GM12891 (cell line): ENCODE measurements around the gene ZNF200.
"Not testable (repeated sequence)": the region's sequence is repeated elsewhere in the genome, so short reads cannot be mapped to it uniquely, and the experiment has no call there.

ENCODE experiments used
- DNase-seq: peaks from one replicate; pipeline ENCODE4 v3.0.0; 2011; ENCODE audit warnings: low spot score; ENCODE audit not compliant: insufficient read length
- FAIRE-seq: peaks from 2 replicates; lab custom pipeline; 2011; peaks lifted over from hg19 to GRCh38; lab: Jason Lieb, UNC
- PAX5 ChIP-seq: IDR thresholded peaks from 2 replicates; pipeline ENCODE4 v1.6.1; 2011; ENCODE audit warnings: low read length, moderate library complexity, mild to moderate bottlenecking; ENCODE audit not compliant: insufficient read depth, severe bottlenecking
- POLR2A ChIP-seq: IDR thresholded peaks from 2 replicates; pipeline ENCODE4 v1.6.1; 2011; ENCODE audit warnings: low read depth, low read length, control low read depth
- POLR2AphosphoS5 ChIP-seq: IDR thresholded peaks from 2 replicates; pipeline ENCODE4 v1.6.1; 2011; ENCODE audit warnings: low read depth, low read length, control low read depth
- POU2F2 ChIP-seq: IDR thresholded peaks from 2 replicates; pipeline ENCODE4 v1.6.1; 2011; ENCODE audit warnings: low read depth, mild to moderate bottlenecking, control low read depth, low read length, moderate library complexity
- SPI1 ChIP-seq: IDR thresholded peaks from 2 replicates; pipeline ENCODE4 v1.6.1; 2011; ENCODE audit warnings: low read depth, low read length, control low read depth
- TAF1 ChIP-seq: IDR thresholded peaks from 2 replicates; pipeline ENCODE4 v1.6.1; 2011; ENCODE audit warnings: low read depth, low read length, control low read depth

Gene ZNF200

DNA sequence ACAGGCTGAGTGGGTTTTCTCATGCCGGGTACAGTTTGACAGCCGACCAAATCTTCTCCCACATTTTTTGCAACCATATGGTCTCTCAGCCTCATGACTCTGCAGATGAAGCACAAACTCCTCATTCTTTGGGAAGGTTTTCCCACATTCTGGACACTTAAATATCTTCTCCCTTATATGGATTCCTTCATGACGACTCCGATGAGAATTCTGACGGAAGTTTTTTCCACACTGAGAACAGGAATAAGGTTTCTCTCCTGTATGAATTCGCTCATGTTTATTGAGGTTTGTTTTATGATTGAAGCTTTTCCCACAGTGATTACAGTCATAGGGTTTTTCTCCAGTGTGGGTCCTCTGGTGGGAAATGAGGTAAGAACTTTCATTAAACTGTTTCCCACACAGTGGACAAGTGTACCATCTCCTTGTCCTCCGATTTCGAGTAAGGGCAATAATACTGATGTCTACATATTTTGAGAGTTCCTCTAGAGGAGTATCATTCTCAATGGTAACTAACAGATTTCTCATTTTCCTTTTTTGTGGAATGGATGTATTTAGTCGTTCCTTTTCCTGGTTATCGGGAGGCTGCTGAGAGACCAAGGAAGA lies 10.9 kb downstream of the ZNF200 start:
- no peak for DNase-seq
- no peak for TF ChIP-seq POLR2A
- TF ChIP-seq PAX5 = no peak
- TF ChIP-seq SPI1 = no peak
- TF ChIP-seq TAF1 = no peak
- no peak for TF ChIP-seq POLR2AphosphoS5
- no peak for TF ChIP-seq POU2F2
- no peak for FAIRE-seq

DNA sequence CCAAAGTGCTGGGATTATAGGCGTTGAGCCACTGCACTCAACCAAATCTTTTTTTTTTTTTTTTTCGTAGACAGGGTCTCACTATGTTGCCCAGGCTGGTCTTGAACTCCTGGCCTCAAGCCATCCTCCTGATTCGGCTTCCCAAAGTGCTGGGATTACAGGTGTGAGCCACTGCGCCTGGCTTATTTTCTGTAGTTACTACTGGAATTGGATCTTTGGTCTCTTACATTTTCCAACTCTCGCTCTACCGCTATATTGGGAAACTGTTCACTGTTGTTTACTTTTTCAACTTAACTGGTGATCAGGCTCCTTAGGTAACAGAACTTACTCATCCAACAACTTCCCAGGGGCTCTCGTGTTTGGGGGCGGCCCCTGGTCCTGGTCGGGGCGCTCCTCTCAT lies 14.1 kb downstream of the ZNF200 start:
- DNase-seq (no peak), FAIRE-seq (no peak)
- no peak for TF ChIP-seq POLR2AphosphoS5
- TF ChIP-seq SPI1 = no peak
- no peak for TF ChIP-seq PAX5
- no peak for TF ChIP-seq POLR2A
- no peak for TF ChIP-seq TAF1
- TF ChIP-seq POU2F2 = no peak

DNA sequence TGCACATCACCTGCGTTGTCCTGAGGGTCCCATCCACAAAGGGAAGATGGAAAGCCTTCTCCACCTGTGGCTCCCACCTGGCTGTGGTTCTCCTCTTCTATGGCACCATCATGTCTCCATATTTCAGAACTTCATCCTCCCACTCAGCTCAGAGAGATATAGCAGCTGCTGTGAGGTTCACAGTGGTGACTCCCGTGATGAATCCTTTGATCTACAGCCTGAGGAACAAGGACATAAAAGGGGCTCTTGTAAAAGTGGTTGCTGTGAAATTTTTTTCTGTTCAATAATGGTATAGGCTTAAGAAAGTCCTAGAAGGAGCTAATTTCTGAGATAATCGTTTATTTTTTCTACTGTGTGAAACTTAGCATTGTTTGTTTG lies 18.7 kb downstream of the ZNF200 start:
- FAIRE-seq (no peak), DNase-seq (no peak)
- TF ChIP-seq POLR2AphosphoS5 = no peak
- TF ChIP-seq PAX5 = no peak
- no peak for TF ChIP-seq POU2F2
- no peak for TF ChIP-seq SPI1
- TF ChIP-seq POLR2A = no peak
- TF ChIP-seq TAF1 = no peak

DNA sequence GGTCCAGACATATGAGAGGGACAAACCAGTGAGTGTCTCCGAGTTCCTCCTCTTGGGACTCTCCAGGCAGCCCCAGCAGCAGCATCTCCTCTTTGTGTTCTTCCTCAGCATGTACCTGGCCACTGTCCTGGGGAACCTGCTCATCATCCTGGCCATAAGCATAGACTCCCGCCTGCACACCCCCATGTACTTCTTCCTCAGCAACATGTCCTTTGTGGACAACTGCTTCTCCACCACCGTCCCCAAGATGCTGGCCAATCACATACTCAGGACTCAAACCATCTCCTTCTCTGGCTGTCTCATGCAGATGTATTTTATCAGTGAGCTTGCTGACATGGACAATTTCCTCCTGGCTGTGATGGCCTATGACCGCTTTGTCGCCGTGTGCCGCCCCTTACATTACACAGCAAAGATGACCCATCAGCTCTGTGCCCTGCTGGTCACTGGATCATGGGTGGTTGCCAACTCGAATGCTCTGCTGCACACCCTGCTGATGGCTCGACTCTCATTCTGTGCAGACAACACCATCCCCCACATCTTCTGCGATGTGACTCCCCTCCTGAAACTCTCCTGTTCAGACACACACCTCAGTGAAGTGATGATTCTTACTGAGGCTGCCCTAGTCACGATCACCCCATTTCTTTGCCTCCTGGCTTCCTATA lies 19.2 kb downstream of the ZNF200 start:
- peak; percentile 38 for FAIRE-seq
- no peak for DNase-seq
- TF ChIP-seq POLR2A (no peak), POLR2AphosphoS5 (no peak), TAF1 (no peak), POU2F2 (no peak), PAX5 (no peak), SPI1 (no peak)

DNA sequence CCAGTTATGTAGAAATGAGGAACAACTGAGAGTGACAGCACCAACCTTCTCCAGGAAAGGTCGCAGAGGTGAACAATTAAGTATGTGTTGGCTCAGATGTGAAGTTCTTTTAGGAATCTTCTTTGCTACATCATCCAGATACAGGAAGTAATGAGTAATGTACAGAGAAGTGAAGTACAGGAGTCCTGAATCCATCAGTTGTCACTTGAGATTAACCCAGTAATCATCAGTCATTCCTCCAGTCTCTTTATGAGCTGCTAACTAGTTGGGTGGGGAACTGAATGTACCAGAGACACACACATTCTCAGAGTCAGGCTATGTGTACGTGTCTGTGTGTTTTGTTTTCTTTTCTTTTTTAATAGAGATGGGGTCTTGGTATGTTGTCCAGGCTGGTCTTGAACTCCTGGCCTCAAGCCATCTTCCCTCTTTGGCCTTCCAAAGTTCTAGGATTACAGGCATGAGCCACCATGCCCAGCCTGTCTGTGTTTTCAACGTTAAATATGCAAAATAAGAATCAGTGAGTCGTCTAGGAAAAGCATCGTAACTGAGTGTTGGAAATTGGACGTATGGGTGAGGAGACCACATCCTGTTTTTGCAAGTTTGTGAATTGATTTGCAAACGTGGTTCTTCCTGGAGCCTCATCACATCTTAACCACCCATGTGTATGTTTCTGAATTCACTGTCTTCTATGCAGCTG lies 19.9 kb downstream of the ZNF200 start:
- peak; percentile 57 for FAIRE-seq
- TF ChIP-seq POLR2AphosphoS5 (no peak), SPI1 (no peak), POU2F2 (no peak)

DNA sequence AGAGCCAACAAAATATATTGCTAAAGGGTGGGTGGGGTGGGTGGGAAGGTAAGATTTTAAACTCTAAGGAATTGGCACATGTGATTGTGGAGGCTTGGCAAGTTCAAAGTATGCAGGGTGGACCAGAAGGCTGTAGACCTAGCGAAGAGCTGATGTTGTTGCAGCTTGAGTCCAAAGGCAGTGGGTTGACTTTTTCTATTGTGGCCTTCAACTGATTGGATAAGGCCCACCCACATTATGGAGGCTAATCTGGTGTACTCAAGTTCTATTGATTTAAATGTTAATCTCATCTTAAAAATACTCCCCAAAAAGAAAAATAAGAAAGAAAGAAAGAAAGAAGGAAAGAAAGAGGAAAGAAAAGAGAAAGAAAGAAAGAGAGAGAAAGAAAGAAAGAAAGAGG lies 22.4 kb downstream of the ZNF200 start:
- TF ChIP-seq POLR2AphosphoS5 (no peak), PAX5 (no peak), SPI1 (no peak), POU2F2 (no peak), TAF1 (no peak), POLR2A (no peak)
- DNase-seq = no peak
- no peak for FAIRE-seq

More for the DNA sequence above, 19.9 kb downstream of the ZNF200 start:
- no peak for DNase-seq

DNA sequence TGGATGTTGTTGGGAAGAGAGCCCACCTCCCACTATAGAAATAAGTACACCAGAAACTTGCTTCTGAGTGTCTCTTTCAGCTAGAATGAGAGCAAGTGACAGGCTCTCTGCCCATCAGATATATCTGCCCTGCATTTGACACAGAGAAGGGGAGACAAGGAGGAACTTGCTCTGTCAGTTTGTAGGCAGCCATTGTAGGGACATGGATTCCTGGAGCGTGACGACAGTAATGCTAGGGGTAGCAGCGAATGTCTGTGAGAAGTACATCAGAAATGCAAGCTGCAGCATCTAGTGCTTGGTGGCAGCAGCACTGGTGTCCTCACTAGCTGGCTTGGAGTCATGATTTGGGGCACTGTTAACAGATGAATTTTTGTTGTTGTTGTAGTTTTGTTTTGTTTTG lies 23.0 kb downstream of the ZNF200 start:
- FAIRE-seq (no peak), DNase-seq (no peak)
- TF ChIP-seq SPI1 (no peak), POLR2AphosphoS5 (no peak), POLR2A (no peak), POU2F2 (no peak), TAF1 (no peak), PAX5 (no peak)

DNA sequence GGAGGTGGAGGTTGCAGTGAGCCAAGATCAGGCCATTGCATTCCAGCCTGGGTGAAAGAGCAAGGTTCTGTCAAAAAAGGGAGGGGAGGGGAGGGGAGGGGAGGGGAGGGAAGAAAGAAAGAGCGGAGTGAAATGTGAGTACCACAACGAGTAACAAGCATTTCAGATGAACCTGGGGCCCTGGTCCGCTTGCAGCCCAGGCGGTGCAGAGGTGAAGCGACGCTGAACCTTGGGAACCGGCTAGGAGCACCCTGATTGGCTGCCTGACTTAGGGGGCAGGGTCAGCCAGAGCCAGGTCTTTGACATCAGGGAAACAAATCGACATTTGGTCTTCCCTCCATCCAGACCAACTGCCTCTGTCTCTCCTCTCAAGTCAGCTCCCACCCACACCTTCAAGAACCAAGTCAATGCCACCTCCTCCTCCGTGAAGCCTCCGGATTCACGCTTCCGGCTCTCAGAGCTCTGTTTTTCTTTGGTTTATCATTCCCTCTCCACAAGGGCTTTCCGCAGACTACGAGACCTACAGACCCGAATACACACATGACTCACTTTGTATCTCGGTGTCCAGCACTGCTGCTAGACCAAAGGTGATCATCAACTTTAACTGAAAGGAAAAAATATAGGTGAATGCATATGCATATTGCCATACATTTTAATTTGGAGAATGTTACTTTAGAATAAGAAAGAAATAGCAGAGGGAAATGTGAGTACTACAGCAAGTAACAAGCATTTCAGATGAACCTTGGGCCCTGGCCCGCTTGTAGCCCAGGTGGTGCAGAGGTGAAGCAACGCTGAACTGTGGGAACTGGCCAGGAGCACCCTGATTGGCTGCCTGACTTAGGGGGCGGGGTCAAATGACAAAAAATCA lies 27.6 kb downstream of the ZNF200 start:
- DNase-seq (no peak), FAIRE-seq (no peak)
- TF ChIP-seq POU2F2 (no peak), POLR2A (no peak), PAX5 (no peak), POLR2AphosphoS5 (no peak), SPI1 (no peak), TAF1 (no peak)

DNA sequence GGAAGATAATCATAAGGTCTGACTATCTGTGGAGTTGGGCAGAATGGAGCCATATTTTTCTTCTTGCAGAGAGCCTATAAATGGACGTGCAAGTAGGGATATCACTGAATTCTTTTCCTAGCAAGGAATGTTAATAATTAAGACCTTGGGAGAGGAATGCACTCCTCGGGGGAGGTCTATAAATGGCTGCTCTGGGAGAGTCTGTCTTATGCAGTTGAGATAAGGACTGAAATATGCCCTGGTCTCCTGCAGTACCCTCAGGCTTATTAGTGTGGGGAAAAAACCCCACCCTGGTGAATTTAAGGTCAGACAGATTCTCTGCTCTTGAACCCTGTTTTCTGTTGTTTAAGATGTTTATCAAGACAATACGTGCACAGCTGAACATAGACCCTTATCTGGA lies 29.0 kb downstream of the ZNF200 start:
- DNase-seq, FAIRE-seq: not testable (repeated sequence)
